ENCODE results near the gene OGFOD3. TPM values are rescaled to one million over a fixed set of nuclear protein-coding genes. Genes with fewer than 3 reads are reported as not detected.

The OGFOD3 gene
- total and polyA plus RNA-seq, 2 donors = 11.2 to 14.1 TPM

GRCh38 chr17:82429824-82430223 is 11.4 kb upstream of the OGFOD3 start:
- no peak for DNase-seq (ENCODE audit: low read depth in 6 of 9, low spot score in 9 of 9)
- H3K27me3 ChIP-seq (ENCODE audit: control insufficient read depth in 2 of 2, insufficient read depth in 1 of 2, low read length in 1 of 2) = no peaks in the 10 kb centered on the region
- H3K27ac ChIP-seq (ENCODE audit: low read depth in 1 of 2, low read length in 1 of 2) = no peak overlapping the region
- 97% methylated on average over 7 of the region's 7 CpGs for WGBS
- no peak overlapping the region for H3K4me3 ChIP-seq (ENCODE audit: low read length in 2 of 2)
- H3K36me3 ChIP-seq (ENCODE audit: control insufficient read depth in 2 of 2, insufficient read depth in 2 of 2, low read length in 1 of 2) = peaks cover 8 to 10% of the 10 kb centered on the region in 2 donors
- H3K9me3 ChIP-seq (ENCODE audit: control insufficient read depth in 2 of 2, insufficient read depth in 1 of 2, low read length in 1 of 2) = peaks cover 0 to 7% of the 10 kb centered on the region in 2 donors
- no peaks in the 10 kb centered on the region for H3K4me1 ChIP-seq (ENCODE audit: control insufficient read depth in 2 of 2, insufficient read depth in 2 of 2, low read length in 2 of 2)

DNA sequence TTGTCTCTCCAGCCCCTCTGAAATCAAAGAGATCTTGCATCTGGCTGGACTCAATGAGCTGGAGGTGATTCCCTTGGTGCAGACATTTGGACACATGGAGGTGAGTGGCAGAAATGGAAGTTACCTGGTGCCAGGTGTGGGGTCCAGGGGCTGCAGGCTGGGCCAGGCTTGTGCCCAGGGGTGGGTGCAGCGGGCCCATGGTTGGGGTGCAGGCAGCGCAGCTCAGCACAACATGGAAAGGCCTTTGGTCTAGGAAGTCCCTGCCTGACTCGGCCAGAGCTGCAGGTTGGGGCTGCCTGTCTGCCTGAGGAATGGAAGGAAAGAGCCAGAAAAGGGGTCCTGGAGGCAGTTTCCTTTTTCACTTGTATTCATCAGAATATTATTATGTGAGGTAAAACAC is 10.2 kb upstream of the OGFOD3 start:
- H3K4me3 ChIP-seq (ENCODE audit: low read length in 2 of 2) = no peak overlapping the region
- DNase-seq (ENCODE audit: low read depth in 6 of 9, low spot score in 9 of 9) = no peak
- peaks cover 0 to 7% of the 10 kb centered on the region in 2 donors for H3K9me3 ChIP-seq (ENCODE audit: control insufficient read depth in 2 of 2, insufficient read depth in 1 of 2, low read length in 1 of 2)
- no peaks in the 10 kb centered on the region for H3K27me3 ChIP-seq (ENCODE audit: control insufficient read depth in 2 of 2, insufficient read depth in 1 of 2, low read length in 1 of 2)
- WGBS = 99% methylated on average over 3 of the region's 3 CpGs
- H3K4me1 ChIP-seq (ENCODE audit: control insufficient read depth in 2 of 2, insufficient read depth in 2 of 2, low read length in 2 of 2) = no peaks in the 10 kb centered on the region
- no peak overlapping the region for H3K27ac ChIP-seq (ENCODE audit: low read depth in 1 of 2, low read length in 1 of 2)
- H3K36me3 ChIP-seq (ENCODE audit: control insufficient read depth in 2 of 2, insufficient read depth in 2 of 2, low read length in 1 of 2) = peaks cover 7 to 13% of the 10 kb centered on the region in 2 donors

DNA sequence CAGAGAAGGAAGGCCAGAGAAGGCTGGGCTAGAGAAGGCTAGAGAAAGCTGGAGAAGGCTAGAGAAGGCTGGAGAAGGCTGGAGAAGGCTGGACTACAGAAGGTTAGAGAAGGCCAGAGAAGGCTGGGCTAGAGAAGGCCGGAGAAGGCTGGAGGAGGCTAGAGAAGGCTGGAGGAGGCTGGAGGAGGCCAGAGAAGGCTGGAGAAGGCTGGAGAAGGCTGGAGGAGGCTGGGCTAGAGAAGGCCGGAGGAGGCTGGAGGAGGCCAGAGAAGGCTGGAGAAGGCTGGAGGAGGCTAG is 6.4 kb upstream of the OGFOD3 start:
- no peak overlapping the region for H3K27ac ChIP-seq (ENCODE audit: low read depth in 1 of 2, low read length in 1 of 2)
- H3K4me3 ChIP-seq (ENCODE audit: low read length in 2 of 2) = no peak overlapping the region
- H3K27me3 ChIP-seq (ENCODE audit: control insufficient read depth in 2 of 2, insufficient read depth in 1 of 2, low read length in 1 of 2) = no peaks in the 10 kb centered on the region
- peaks cover 5% of the 10 kb centered on the region in 2 donors for H3K36me3 ChIP-seq (ENCODE audit: control insufficient read depth in 2 of 2, insufficient read depth in 2 of 2, low read length in 1 of 2)
- peaks cover under 1 to 1% of the 10 kb centered on the region in 2 donors for H3K4me1 ChIP-seq (ENCODE audit: control insufficient read depth in 2 of 2, insufficient read depth in 2 of 2, low read length in 2 of 2)
- no peak for DNase-seq (ENCODE audit: low read depth in 6 of 9, low spot score in 9 of 9)
- WGBS = 98% methylated on average over 2 of the region's 2 CpGs
- H3K9me3 ChIP-seq (ENCODE audit: control insufficient read depth in 2 of 2, insufficient read depth in 1 of 2, low read length in 1 of 2) = peaks cover 1 to 13% of the 10 kb centered on the region in 2 donors

DNA sequence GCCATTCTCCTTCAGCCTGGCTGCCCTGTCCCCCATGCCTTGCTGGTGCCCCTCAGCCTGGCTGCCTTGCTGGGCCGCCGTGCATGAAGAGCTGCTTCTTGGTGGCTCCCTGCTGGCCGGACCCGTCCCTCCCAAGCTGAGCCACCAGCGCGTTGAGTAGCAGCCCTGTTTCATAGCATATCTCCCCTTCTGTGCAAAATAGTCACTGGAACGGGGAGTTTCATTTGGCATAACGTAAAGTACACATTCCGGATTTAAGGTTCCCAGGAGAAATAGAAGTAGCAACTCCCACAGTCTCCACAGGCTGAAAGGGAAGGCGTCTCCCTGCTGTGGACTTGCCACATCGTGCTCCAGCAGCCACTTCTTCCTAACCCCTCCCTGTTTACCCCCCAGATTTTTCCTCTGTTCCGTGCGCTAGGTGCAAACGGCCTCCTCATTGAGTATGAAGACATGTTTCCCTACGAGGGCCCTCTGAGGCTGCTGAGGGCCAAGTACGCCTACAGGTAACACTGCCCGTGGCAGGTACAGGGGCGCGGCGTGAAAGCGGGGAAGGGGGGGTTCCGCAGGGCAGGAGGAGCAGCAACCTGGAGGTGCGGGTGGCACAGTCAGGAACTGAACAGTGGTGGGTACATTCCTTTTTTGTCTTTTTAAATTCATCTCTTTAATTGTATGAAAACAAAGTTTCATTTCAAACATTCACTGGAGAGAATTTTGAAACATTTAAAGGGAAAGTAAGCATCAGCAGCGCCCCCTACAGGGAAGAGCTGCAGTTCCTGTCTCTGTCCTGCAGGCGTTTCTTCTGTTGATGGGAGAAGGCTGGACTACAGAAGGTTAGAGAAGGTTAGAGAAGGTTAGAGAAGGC is 5.8 kb upstream of the OGFOD3 start:
- peaks cover 1 to 9% of the 10 kb centered on the region in 2 donors for H3K9me3 ChIP-seq (ENCODE audit: control insufficient read depth in 2 of 2, insufficient read depth in 1 of 2, low read length in 1 of 2)
- no peak overlapping the region for H3K27ac ChIP-seq (ENCODE audit: low read depth in 1 of 2, low read length in 1 of 2)
- 94% methylated on average over 25 of the region's 25 CpGs for WGBS
- H3K27me3 ChIP-seq (ENCODE audit: control insufficient read depth in 2 of 2, insufficient read depth in 1 of 2, low read length in 1 of 2) = no peaks in the 10 kb centered on the region
- H3K4me3 ChIP-seq (ENCODE audit: low read length in 2 of 2) = no peak overlapping the region
- H3K4me1 ChIP-seq (ENCODE audit: control insufficient read depth in 2 of 2, insufficient read depth in 2 of 2, low read length in 2 of 2) = peaks cover 4 to 5% of the 10 kb centered on the region in 2 donors
- DNase-seq (ENCODE audit: low read depth in 6 of 9, low spot score in 9 of 9) = peak in 2 of 9 donors; percentile 48 to 63
- peaks cover 5% of the 10 kb centered on the region in 2 donors for H3K36me3 ChIP-seq (ENCODE audit: control insufficient read depth in 2 of 2, insufficient read depth in 2 of 2, low read length in 1 of 2)

GRCh38 chr17:82419540-82419939 is 1.2 kb upstream of the OGFOD3 start:
- DNase-seq (ENCODE audit: low read depth in 6 of 9, low spot score in 9 of 9) = peak in 2 of 9 donors; percentile 24 to 54
- Histone ChIP-seq H3K4me3 (ENCODE audit: low read length in 2 of 2) (peak overlapping the region; percentile 64 to 99), H3K36me3 (ENCODE audit: control insufficient read depth in 2 of 2, insufficient read depth in 2 of 2, low read length in 1 of 2) (peaks cover 5 to 7% of the 10 kb centered on the region in 2 donors), H3K27ac (ENCODE audit: low read depth in 1 of 2, low read length in 1 of 2) (peak overlapping the region; percentile 8 to 46), H3K27me3 (ENCODE audit: control insufficient read depth in 2 of 2, insufficient read depth in 1 of 2, low read length in 1 of 2) (no peaks in the 10 kb centered on the region), H3K4me1 (ENCODE audit: control insufficient read depth in 2 of 2, insufficient read depth in 2 of 2, low read length in 2 of 2) (peaks cover 13 to 15% of the 10 kb centered on the region in 2 donors), H3K9me3 (ENCODE audit: control insufficient read depth in 2 of 2, insufficient read depth in 1 of 2, low read length in 1 of 2) (peaks cover 1 to 6% of the 10 kb centered on the region in 2 donors)
- WGBS = 45% methylated on average over 2 of the region's 2 CpGs

- 96% methylated on average over 6 of the region's 6 CpGs for WGBS
- no peaks in the 10 kb centered on the region for H3K9me3 ChIP-seq (ENCODE audit: control insufficient read depth in 2 of 2, insufficient read depth in 1 of 2, low read length in 1 of 2)
These were observed 1.6 kb downstream of the OGFOD3 start for GRCh38 chr17:82416771-82417170.

GRCh38 chr17:82416264-82416663 is 2.1 kb downstream of the OGFOD3 start:
- Histone ChIP-seq H3K27me3 (ENCODE audit: control insufficient read depth in 2 of 2, insufficient read depth in 1 of 2, low read length in 1 of 2) (no peaks in the 10 kb centered on the region), H3K9me3 (ENCODE audit: control insufficient read depth in 2 of 2, insufficient read depth in 1 of 2, low read length in 1 of 2) (no peaks in the 10 kb centered on the region), H3K4me3 (ENCODE audit: low read length in 2 of 2) (no peak overlapping the region), H3K27ac (ENCODE audit: low read depth in 1 of 2, low read length in 1 of 2) (no peak overlapping the region), H3K36me3 (ENCODE audit: control insufficient read depth in 2 of 2, insufficient read depth in 2 of 2, low read length in 1 of 2) (peaks cover 7 to 9% of the 10 kb centered on the region in 2 donors), H3K4me1 (ENCODE audit: control insufficient read depth in 2 of 2, insufficient read depth in 2 of 2, low read length in 2 of 2) (peaks cover 17 to 22% of the 10 kb centered on the region in 2 donors)
- 98% methylated on average over 4 of the region's 4 CpGs for WGBS
- DNase-seq (ENCODE audit: low read depth in 6 of 9, low spot score in 9 of 9) = no peak

More at GRCh38 chr17:82416771-82417170, 1.6 kb downstream of the OGFOD3 start:
- no peak for DNase-seq (ENCODE audit: low read depth in 6 of 9, low spot score in 9 of 9)
- Histone ChIP-seq H3K36me3 (ENCODE audit: control insufficient read depth in 2 of 2, insufficient read depth in 2 of 2, low read length in 1 of 2) (peaks cover 7% of the 10 kb centered on the region in 2 donors), H3K27ac (ENCODE audit: low read depth in 1 of 2, low read length in 1 of 2) (no peak overlapping the region), H3K4me3 (ENCODE audit: low read length in 2 of 2) (no peak overlapping the region), H3K4me1 (ENCODE audit: control insufficient read depth in 2 of 2, insufficient read depth in 2 of 2, low read length in 2 of 2) (peaks cover 17 to 22% of the 10 kb centered on the region in 2 donors), H3K27me3 (ENCODE audit: control insufficient read depth in 2 of 2, insufficient read depth in 1 of 2, low read length in 1 of 2) (no peaks in the 10 kb centered on the region)

- no peak overlapping the region for H3K4me3 ChIP-seq (ENCODE audit: low read length in 2 of 2)
- H3K4me1 ChIP-seq (ENCODE audit: control insufficient read depth in 2 of 2, insufficient read depth in 2 of 2, low read length in 2 of 2) = peaks cover 17 to 22% of the 10 kb centered on the region in 2 donors
- H3K27me3 ChIP-seq (ENCODE audit: control insufficient read depth in 2 of 2, insufficient read depth in 1 of 2, low read length in 1 of 2) = no peaks in the 10 kb centered on the region
- 92% methylated on average over 9 of the region's 9 CpGs for WGBS
- DNase-seq (ENCODE audit: low read depth in 6 of 9, low spot score in 9 of 9) = no peak
- H3K9me3 ChIP-seq (ENCODE audit: control insufficient read depth in 2 of 2, insufficient read depth in 1 of 2, low read length in 1 of 2) = no peaks in the 10 kb centered on the region
- H3K36me3 ChIP-seq (ENCODE audit: control insufficient read depth in 2 of 2, insufficient read depth in 2 of 2, low read length in 1 of 2) = peaks cover 3 to 10% of the 10 kb centered on the region in 2 donors
- no peak overlapping the region for H3K27ac ChIP-seq (ENCODE audit: low read depth in 1 of 2, low read length in 1 of 2)
These were observed 2.6 kb downstream of the OGFOD3 start for GRCh38 chr17:82415786-82416185.

- peaks cover 17 to 22% of the 10 kb centered on the region in 2 donors for H3K4me1 ChIP-seq (ENCODE audit: control insufficient read depth in 2 of 2, insufficient read depth in 2 of 2, low read length in 2 of 2)
- H3K27ac ChIP-seq (ENCODE audit: low read depth in 1 of 2, low read length in 1 of 2) = no peak overlapping the region
- H3K9me3 ChIP-seq (ENCODE audit: control insufficient read depth in 2 of 2, insufficient read depth in 1 of 2, low read length in 1 of 2) = no peaks in the 10 kb centered on the region
- 98% methylated on average over 26 of the region's 26 CpGs for WGBS
- H3K4me3 ChIP-seq (ENCODE audit: low read length in 2 of 2) = no peak overlapping the region
- DNase-seq (ENCODE audit: low read depth in 6 of 9, low spot score in 9 of 9) = no peak
- H3K27me3 ChIP-seq (ENCODE audit: control insufficient read depth in 2 of 2, insufficient read depth in 1 of 2, low read length in 1 of 2) = no peaks in the 10 kb centered on the region
- peaks cover 2 to 10% of the 10 kb centered on the region in 2 donors for H3K36me3 ChIP-seq (ENCODE audit: control insufficient read depth in 2 of 2, insufficient read depth in 2 of 2, low read length in 1 of 2)
These were observed 3.0 kb downstream of the OGFOD3 start for GRCh38 chr17:82415336-82415735.

Data from thymus (tissue), 11 donors.